Endodermal cell (in vitro differentiated cells): ENCODE data around the gene DNAJC1. TPM values are rescaled to one million over a fixed set of nuclear protein-coding genes. Genes with fewer than 3 reads are reported as not detected.

ENCODE experiments used
- DNase-seq: peaks from one replicate; pipeline ENCODE4 v3.0.0-alpha.2; 2017
- H3K27ac ChIP-seq: 2 replicates; pipeline ENCODE4 v1.5.1; 2013; ENCODE audit warnings: mild to moderate bottlenecking, low read depth, low read length, moderate library complexity
- H3K27me3 ChIP-seq: 2 replicates; pipeline ENCODE4 v1.6.1; 2013; ENCODE audit warnings: mild to moderate bottlenecking, low read length, moderate library complexity; ENCODE audit not compliant: insufficient read depth, control insufficient read depth, poor library complexity, severe bottlenecking
- H3K36me3 ChIP-seq: 2 replicates; pipeline ENCODE4 v1.7.0; 2013; ENCODE audit warnings: mild to moderate bottlenecking, low read length, moderate library complexity; ENCODE audit not compliant: control insufficient read depth, insufficient read depth
- H3K4me1 ChIP-seq: one replicate; pipeline ENCODE4 v1.7.0; 2013; ENCODE audit warnings: low read length; ENCODE audit not compliant: control insufficient read depth, insufficient read depth
- H3K4me3 ChIP-seq: 2 replicates; pipeline ENCODE4 v1.5.1; 2013; ENCODE audit warnings: mild to moderate bottlenecking, low read length, moderate library complexity
- H3K9ac ChIP-seq: 2 replicates; pipeline ENCODE4 v1.6.1; 2013; ENCODE audit warnings: mild to moderate bottlenecking, low read length, moderate library complexity; ENCODE audit not compliant: poor library complexity, severe bottlenecking; ENCODE audit errors: extremely low read depth
- H3K9me3 ChIP-seq: 2 replicates; pipeline ENCODE4 v1.6.1; 2013; ENCODE audit warnings: mild to moderate bottlenecking, low read length, moderate library complexity; ENCODE audit not compliant: control insufficient read depth
- H3K27ac Mint-ChIP-seq: 2 replicates; pipeline ENCODE4 v1.8.0; 2020; ENCODE audit warnings: mixed read lengths
- H3K27me3 Mint-ChIP-seq: 2 replicates; pipeline ENCODE4 v1.8.0; 2021; ENCODE audit warnings: mild to moderate bottlenecking, mixed read lengths; ENCODE audit not compliant: insufficient read depth
- H3K36me3 Mint-ChIP-seq: 2 replicates; pipeline ENCODE4 v1.8.0; 2020; ENCODE audit warnings: low read depth, mixed read lengths
- H3K4me1 Mint-ChIP-seq: 2 replicates; pipeline ENCODE4 v1.8.0; 2020; ENCODE audit warnings: mixed read lengths
- H3K4me3 Mint-ChIP-seq: 2 replicates; pipeline ENCODE4 v1.8.0; 2020; ENCODE audit warnings: mild to moderate bottlenecking, moderate library complexity, mixed read lengths
- H3K9me3 Mint-ChIP-seq: 2 replicates; pipeline ENCODE4 v1.8.0; 2020; ENCODE audit warnings: mild to moderate bottlenecking, mixed read lengths
- whole genome bisulfite sequencing, 2 experiments: methylation state at CpG; one replicate each; pipeline versions ENCODE4 v1.1.5 to v1.1.7; 2013; ENCODE audit warnings: missing lambda C conversion rate in 2 of 2, mixed read lengths in 1 of 2; ENCODE audit not compliant: insufficient coverage in 1 of 2, insufficient read length in 1 of 2; 5-methylcytosine and 5-hydroxymethylcytosine counted together
- total RNA-seq, 2 donors: library from RNA; stranded (reverse); fragmentation: NEBNext Ultra II Directional in 1 of 2; extraction: Animal tissue kit (Norgen Biotek cat#: 25700) in 1 of 2; gene quantifications; 2 replicates in 1 of 2; 3 replicates in 1 of 2; pipeline ENCODE4 v1.2.1, GENCODE V29; 2021
- TF ChIP-seq, protein P1 (sequence below): fragments of 200-600 bp; sonication (generic); conservative IDR thresholded peaks from 2 replicates; pipeline ENCODE4 v1.5.0; 2021; ENCODE audit warnings: antibody characterized with exemption, mild to moderate bottlenecking

DNAJC1 gene
- total RNA-seq, 2 donors from 2014 or later, result 23.5 to 30.4 TPM

DNA sequence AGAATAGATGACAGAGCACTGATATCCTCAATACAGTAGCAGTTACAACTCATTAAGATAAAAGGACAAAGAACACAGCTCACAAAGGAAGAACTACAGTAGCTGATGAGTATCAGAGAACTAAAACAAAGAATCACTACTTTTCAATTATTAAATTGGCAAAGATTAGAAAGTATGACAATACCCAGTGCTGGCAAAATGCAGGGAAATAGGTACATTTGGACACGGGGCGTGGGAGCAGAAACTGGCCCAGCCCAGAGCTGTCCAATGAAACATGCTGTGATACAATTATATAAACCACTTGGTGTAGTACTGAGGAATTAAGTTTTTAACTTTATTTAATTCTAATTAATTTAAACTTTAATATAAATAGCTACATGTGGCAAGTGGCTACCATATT, 243.2 kb downstream of the DNAJC1 start:
- Histone ChIP-seq H3K4me3 (no peak overlapping the region), H3K27ac (no peak overlapping the region), H3K9me3 (no peaks in the 10 kb centered on the region), H3K27me3 (no peaks in the 10 kb centered on the region), H3K4me1 (peaks cover 17% of the 10 kb centered on the region), H3K36me3 (peaks cover 15% of the 10 kb centered on the region), H3K9ac (no peak overlapping the region)
- Mint-ChIP-seq H3K27me3 (peaks cover 4% of the 10 kb centered on the region), H3K4me1 (peaks cover 24% of the 10 kb centered on the region), H3K9me3 (no peaks in the 10 kb centered on the region), H3K27ac (no peak overlapping the region), H3K4me3 (no peak overlapping the region), H3K36me3 (peaks cover 8% of the 10 kb centered on the region)
- DNase-seq, result no peak
- TF ChIP-seq, protein P1, sequence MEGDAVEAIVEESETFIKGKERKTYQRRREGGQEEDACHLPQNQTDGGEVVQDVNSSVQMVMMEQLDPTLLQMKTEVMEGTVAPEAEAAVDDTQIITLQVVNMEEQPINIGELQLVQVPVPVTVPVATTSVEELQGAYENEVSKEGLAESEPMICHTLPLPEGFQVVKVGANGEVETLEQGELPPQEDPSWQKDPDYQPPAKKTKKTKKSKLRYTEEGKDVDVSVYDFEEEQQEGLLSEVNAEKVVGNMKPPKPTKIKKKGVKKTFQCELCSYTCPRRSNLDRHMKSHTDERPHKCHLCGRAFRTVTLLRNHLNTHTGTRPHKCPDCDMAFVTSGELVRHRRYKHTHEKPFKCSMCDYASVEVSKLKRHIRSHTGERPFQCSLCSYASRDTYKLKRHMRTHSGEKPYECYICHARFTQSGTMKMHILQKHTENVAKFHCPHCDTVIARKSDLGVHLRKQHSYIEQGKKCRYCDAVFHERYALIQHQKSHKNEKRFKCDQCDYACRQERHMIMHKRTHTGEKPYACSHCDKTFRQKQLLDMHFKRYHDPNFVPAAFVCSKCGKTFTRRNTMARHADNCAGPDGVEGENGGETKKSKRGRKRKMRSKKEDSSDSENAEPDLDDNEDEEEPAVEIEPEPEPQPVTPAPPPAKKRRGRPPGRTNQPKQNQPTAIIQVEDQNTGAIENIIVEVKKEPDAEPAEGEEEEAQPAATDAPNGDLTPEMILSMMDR, result no peak
- 94% methylated on average over 2 of the region's 2 CpGs; no CpG with 5 or more reads in 1 of the 2 experiments for WGBS, 2 experiments

DNA sequence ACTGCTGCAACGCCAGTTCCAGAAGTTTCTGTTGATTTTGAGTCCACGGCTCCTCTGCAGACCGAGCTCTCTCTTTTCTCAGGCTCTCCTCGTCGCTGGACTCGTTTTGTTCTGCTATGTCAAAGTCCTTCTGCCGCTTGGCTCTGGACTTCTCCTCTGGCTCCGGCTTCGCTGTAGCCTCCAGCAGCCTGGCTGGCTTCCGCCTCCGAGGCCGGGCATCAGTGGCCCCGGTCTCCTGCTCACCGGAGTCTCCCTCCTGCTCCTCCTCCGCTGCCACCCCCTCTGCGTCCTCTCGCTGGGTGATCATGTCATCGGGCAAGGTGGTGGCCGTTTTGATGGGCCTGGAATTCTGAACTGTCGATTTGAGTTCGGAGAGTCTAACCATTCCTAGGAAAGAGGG, 244.3 kb downstream of the DNAJC1 start:
- Histone ChIP-seq H3K36me3 (peaks cover 19% of the 10 kb centered on the region), H3K9me3 (no peaks in the 10 kb centered on the region), H3K4me1 (peaks cover 17% of the 10 kb centered on the region), H3K9ac (no peak overlapping the region), H3K4me3 (no peak overlapping the region), H3K27me3 (peaks cover 5% of the 10 kb centered on the region), H3K27ac (no peak overlapping the region)
- peaks cover 14% of the 10 kb centered on the region for H3K27me3 Mint-ChIP-seq
- 93 to 97% methylated on average over 7 to 21 of the region's 21 CpGs for WGBS, 2 experiments
- TF ChIP-seq, protein P1, result no peak
- peaks cover 22% of the 10 kb centered on the region for H3K4me1 Mint-ChIP-seq
- no peak overlapping the region for H3K27ac Mint-ChIP-seq
- no peaks in the 10 kb centered on the region for H3K9me3 Mint-ChIP-seq
- peaks cover 9% of the 10 kb centered on the region for H3K36me3 Mint-ChIP-seq
- no peak overlapping the region for H3K4me3 Mint-ChIP-seq
- DNase-seq, result no peak

DNA sequence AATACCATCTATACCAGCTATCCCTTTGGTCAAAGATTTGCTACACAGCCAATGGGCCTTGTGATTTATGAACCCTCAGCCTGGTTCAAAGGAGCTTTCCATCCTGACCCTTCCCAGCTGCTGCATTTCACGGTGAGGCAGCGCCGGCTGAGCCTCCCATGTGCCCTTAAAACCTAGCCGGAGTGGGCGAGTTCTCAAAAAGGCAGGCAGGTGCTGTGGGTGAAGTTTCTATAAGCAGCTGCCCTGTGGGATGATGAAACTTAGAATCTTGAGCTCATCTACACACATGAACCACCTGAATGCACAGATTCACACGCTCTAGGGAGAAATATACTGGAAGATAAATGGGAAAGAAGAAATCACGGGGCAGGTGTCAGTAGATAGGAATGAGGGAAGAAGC, 244.8 kb downstream of the DNAJC1 start:
- Mint-ChIP-seq H3K27me3 (peaks cover 18% of the 10 kb centered on the region), H3K27ac (no peak overlapping the region), H3K4me3 (no peak overlapping the region), H3K4me1 (peaks cover 22% of the 10 kb centered on the region), H3K36me3 (peaks cover 9% of the 10 kb centered on the region), H3K9me3 (no peaks in the 10 kb centered on the region)
- no peak for DNase-seq
- H3K4me3 ChIP-seq, result no peak overlapping the region
- 89 to 100% methylated on average over 2 to 7 of the region's 7 CpGs for WGBS, 2 experiments
- peaks cover 19% of the 10 kb centered on the region for H3K36me3 ChIP-seq
- no peak overlapping the region for H3K9ac ChIP-seq
- peaks cover 11% of the 10 kb centered on the region for H3K27me3 ChIP-seq
- H3K4me1 ChIP-seq, result peaks cover 17% of the 10 kb centered on the region
- H3K27ac ChIP-seq, result no peak overlapping the region
- H3K9me3 ChIP-seq, result no peaks in the 10 kb centered on the region
- TF ChIP-seq, protein P1, result no peak
